Natural killer cell (primary cell): Measurements from ENCODE around the gene AMN. TPM values are rescaled to one million over a fixed set of nuclear protein-coding genes. Genes with fewer than 3 reads are reported as not detected.
"Not testable (repeated sequence)": the region's sequence is repeated elsewhere in the genome, so short reads cannot be mapped to it uniquely, and the experiment has no call there.

Experiments
- ATAC-seq, 3 donors: fragments of 150-1000 bp in 2 of 3; fragments of 200-7000 bp in 1 of 3; cut with Tn5 transposase; 1 replicate in 1 of 3; 2 replicates in 2 of 3; pipeline ENCODE4 v1.10.0; 2021; ENCODE audit warnings: mild to moderate bottlenecking in 2 of 3, moderate library complexity in 2 of 3
- DNase-seq, 2 donors: peaks; one replicate each; pipeline versions ENCODE4 v3.0.0 to v3.0.0-alpha.2; 2013 to 2021; ENCODE audit warnings: mixed read lengths in 1 of 2
- H3K27ac ChIP-seq: one replicate; pipeline ENCODE4 v1.5.1; 2013; ENCODE audit warnings: mild to moderate bottlenecking, low read length
- H3K27me3 ChIP-seq: one replicate; pipeline ENCODE4 v1.6.1; 2013; ENCODE audit warnings: low read length; ENCODE audit not compliant: control insufficient read depth, insufficient read depth
- H3K36me3 ChIP-seq: one replicate; pipeline ENCODE4 v1.6.1; 2013; ENCODE audit warnings: low read length; ENCODE audit not compliant: control insufficient read depth, insufficient read depth
- H3K4me1 ChIP-seq: one replicate; pipeline ENCODE4 v1.6.1; 2013; ENCODE audit warnings: low read length; ENCODE audit not compliant: control insufficient read depth, insufficient read depth
- H3K4me3 ChIP-seq: one replicate; pipeline ENCODE4 v1.5.1; 2013; ENCODE audit warnings: low read length
- H3K9me3 ChIP-seq: one replicate; pipeline ENCODE4 v1.6.1; 2013; ENCODE audit warnings: low read length; ENCODE audit not compliant: control insufficient read depth, insufficient read depth
- H3K27ac Mint-ChIP-seq, 2 donors: one replicate each; pipeline ENCODE4 v1.8.0; 2022; ENCODE audit warnings: mild to moderate bottlenecking in 2 of 2, mixed read lengths in 2 of 2, moderate library complexity in 1 of 2
- H3K27me3 Mint-ChIP-seq, 2 donors: one replicate each; pipeline ENCODE4 v1.8.0; 2022; ENCODE audit warnings: low read depth in 2 of 2, mixed read lengths in 2 of 2
- H3K36me3 Mint-ChIP-seq: one replicate; pipeline ENCODE4 v1.8.0; 2022; ENCODE audit warnings: mixed read lengths
- H3K4me1 Mint-ChIP-seq, 2 donors: one replicate each; pipeline ENCODE4 v1.8.0; 2022; ENCODE audit warnings: mixed read lengths in 2 of 2
- H3K4me3 Mint-ChIP-seq: one replicate; pipeline ENCODE4 v1.8.0; 2022; ENCODE audit warnings: mild to moderate bottlenecking, moderate library complexity, mixed read lengths
- H3K9me3 Mint-ChIP-seq, 2 donors: one replicate each; pipeline ENCODE4 v1.8.0; 2022; ENCODE audit warnings: mixed read lengths in 2 of 2
- WGBS: methylation state at CpG from one replicate; pipeline ENCODE4 v1.1.7; 2013; ENCODE audit warnings: missing lambda C conversion rate; ENCODE audit not compliant: insufficient coverage; 5-methylcytosine and 5-hydroxymethylcytosine counted together
- intact Hi-C: fragments of 100-400 bp; cut with micrococcal nuclease; formaldehyde crosslinking; loops from one replicate; pipeline ENCODE4 v1.14.2; 2022
- total RNA-seq, 4 donors: library from RNA; stranded (reverse); fragments of 120-200 nt in 1 of 4; gene quantifications; one replicate each; pipeline versions ENCODE4 v1.2.3 to v1.2.4, GENCODE V29; 2013 to 2022
- TF ChIP-seq, protein P1 (sequence below): fragments of 200-600 bp; IDR thresholded peaks from one replicate; pipeline ENCODE4 v1.8.0; 2022; ENCODE audit warnings: antibody characterized with exemption

The AMN gene
- total RNA-seq, 3 donors from 2014 or later (not counting 1 experiment from before 2014, with no cell fraction given), result 0.24 to 2.4 (median 2.0) TPM

DNA sequence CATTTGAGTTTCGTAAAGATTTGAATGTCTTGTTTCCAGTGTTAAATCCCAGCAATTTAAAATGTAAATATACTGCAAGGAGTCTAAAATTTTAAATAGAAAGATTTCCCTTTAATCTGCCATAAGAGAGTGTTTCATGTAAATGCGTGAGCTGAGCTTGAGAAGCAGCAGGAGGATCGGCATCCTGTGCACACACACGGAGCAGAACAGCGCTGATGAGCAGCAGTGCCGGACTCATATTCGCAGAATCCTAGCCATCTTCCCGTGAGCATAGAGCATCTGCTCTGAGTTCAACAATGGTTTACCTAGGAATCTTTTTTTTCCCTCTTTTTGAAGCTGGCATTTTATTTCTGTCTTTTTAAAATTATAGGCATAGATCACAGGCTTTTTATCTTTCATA is 29.8 kb upstream of the AMN start:
- H3K9me3 ChIP-seq, result no peaks in the 10 kb centered on the region
- Mint-ChIP-seq H3K36me3 (no peaks in the 10 kb centered on the region), H3K4me3 (no peak overlapping the region), H3K27ac (no peak overlapping the region), H3K4me1 (no peaks in the 10 kb centered on the region), H3K27me3 (no peaks in the 10 kb centered on the region), H3K9me3 (no peaks in the 10 kb centered on the region)
- H3K4me3 ChIP-seq, result no peak overlapping the region
- H3K36me3 ChIP-seq, result peaks cover 20% of the 10 kb centered on the region
- ATAC-seq, result no peak
- no peaks in the 10 kb centered on the region for H3K4me1 ChIP-seq
- H3K27ac ChIP-seq, result no peak overlapping the region
- TF ChIP-seq, protein P1, sequence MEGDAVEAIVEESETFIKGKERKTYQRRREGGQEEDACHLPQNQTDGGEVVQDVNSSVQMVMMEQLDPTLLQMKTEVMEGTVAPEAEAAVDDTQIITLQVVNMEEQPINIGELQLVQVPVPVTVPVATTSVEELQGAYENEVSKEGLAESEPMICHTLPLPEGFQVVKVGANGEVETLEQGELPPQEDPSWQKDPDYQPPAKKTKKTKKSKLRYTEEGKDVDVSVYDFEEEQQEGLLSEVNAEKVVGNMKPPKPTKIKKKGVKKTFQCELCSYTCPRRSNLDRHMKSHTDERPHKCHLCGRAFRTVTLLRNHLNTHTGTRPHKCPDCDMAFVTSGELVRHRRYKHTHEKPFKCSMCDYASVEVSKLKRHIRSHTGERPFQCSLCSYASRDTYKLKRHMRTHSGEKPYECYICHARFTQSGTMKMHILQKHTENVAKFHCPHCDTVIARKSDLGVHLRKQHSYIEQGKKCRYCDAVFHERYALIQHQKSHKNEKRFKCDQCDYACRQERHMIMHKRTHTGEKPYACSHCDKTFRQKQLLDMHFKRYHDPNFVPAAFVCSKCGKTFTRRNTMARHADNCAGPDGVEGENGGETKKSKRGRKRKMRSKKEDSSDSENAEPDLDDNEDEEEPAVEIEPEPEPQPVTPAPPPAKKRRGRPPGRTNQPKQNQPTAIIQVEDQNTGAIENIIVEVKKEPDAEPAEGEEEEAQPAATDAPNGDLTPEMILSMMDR, result no peak
- intact Hi-C loops, result no loop called here
- DNase-seq, result no peak
- H3K27me3 ChIP-seq, result no peaks in the 10 kb centered on the region
- over 99% methylated on average over 8 of the region's 8 CpGs for WGBS

DNA sequence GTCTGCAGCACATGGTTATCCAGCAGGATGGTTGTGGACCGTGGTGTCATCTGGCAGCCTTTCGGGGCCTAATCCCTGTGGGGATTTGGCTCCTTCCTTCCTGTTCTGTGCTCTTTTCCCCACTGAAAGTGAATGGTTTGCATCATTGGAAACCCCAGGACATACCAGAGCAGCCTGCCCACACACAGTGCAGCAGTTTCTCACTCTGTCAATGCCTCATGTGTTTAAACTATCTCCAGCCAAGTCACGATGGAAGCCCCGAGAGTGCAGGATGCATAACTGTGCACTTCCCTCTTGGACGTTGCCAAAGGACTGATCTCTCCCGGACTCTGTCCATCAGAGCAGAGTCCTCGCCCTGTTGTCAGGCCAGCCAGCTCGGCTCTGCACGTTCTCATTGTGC is 29.0 kb upstream of the AMN start:
- H3K27ac ChIP-seq, result no peak overlapping the region
- peaks cover 24% of the 10 kb centered on the region for H3K36me3 ChIP-seq
- Mint-ChIP-seq H3K4me3 (no peak overlapping the region), H3K27me3 (no peaks in the 10 kb centered on the region), H3K36me3 (no peaks in the 10 kb centered on the region), H3K4me1 (no peaks in the 10 kb centered on the region), H3K9me3 (no peaks in the 10 kb centered on the region), H3K27ac (no peak overlapping the region)
- H3K9me3 ChIP-seq, result no peaks in the 10 kb centered on the region
- H3K27me3 ChIP-seq, result no peaks in the 10 kb centered on the region
- DNase-seq (no peak), ATAC-seq (no peak)
- TF ChIP-seq, protein P1, result no peak
- no peaks in the 10 kb centered on the region for H3K4me1 ChIP-seq
- H3K4me3 ChIP-seq, result no peak overlapping the region
- 88% methylated on average over 9 of the region's 9 CpGs for WGBS
- intact Hi-C loops, result no loop called here

DNA sequence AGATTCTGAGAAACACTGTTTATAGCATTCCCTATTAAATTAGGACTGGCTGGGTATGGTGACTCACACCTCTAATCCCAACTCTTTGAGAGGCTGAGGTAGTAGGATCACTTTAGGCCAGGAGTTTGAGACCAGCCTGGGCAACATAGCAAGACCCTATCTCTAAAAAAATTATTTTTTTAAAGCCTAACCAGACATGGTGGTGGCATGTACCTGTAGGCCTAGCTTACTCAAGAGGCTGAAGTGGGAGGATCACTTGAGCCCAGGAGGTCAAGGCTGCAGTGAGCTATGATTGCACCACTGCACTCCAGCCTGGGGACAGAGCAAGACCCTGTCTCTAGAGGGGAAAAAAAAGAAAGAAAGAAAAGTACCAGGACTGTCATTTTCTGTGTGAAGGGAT is 25.7 kb upstream of the AMN start:
- Histone ChIP-seq H3K4me1 (peaks cover 17% of the 10 kb centered on the region), H3K36me3 (peaks cover 14% of the 10 kb centered on the region)
- H3K27ac ChIP-seq, H3K27me3 ChIP-seq, H3K4me3 Mint-ChIP-seq, DNase-seq, H3K9me3 ChIP-seq, H3K27ac Mint-ChIP-seq, H3K9me3 Mint-ChIP-seq, ATAC-seq, intact Hi-C loops, H3K4me3 ChIP-seq, H3K36me3 Mint-ChIP-seq, H3K27me3 Mint-ChIP-seq: not testable (repeated sequence)
- peaks cover 10 to 12% of the 10 kb centered on the region in 2 donors for H3K4me1 Mint-ChIP-seq

DNA sequence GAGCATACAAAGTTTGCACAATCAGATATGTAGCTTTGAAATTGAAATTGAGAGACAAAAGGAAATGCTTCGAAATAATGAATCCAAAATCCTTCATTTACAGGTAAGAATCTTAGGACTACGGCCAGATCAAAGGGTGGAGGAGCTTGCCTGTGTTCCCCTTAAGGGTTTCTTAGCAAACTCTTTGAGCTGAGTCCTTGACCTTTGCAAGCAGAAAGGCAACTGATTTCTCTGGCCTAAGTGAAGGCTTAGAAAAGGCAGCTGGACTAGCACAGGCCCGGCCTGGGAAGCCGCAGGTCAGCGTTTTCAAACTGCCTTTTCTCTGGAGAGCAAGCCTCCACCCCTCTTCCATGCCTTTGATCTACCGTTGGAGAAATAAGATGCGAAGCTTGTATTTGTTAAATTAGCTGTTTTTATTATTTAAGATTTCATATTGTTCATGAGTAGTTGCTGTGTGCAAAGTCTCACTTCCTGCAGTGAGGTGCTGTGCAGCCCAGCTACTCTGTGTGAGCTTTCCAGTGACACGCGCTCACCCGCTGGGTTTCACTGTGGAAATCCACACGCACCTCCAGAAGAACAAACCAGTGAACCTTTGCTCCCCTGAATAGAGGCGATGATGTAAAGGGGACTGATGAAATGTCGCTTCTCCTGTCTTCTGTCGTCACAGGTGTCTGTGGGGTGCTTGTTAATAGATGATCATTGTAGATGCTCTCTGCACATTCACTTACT is 25.0 kb upstream of the AMN start:
- Histone ChIP-seq H3K4me3 (no peak overlapping the region), H3K36me3 (peaks cover 14% of the 10 kb centered on the region), H3K27me3 (no peaks in the 10 kb centered on the region), H3K27ac (no peak overlapping the region), H3K4me1 (peaks cover 25% of the 10 kb centered on the region), H3K9me3 (no peaks in the 10 kb centered on the region)
- no peak overlapping the region for H3K4me3 Mint-ChIP-seq
- no peaks in the 10 kb centered on the region for H3K36me3 Mint-ChIP-seq
- H3K4me1 Mint-ChIP-seq, result peaks cover 15 to 16% of the 10 kb centered on the region in 2 donors
- WGBS, result 96% methylated on average over 14 of the region's 14 CpGs
- ATAC-seq, result no peak
- no peak overlapping the region for H3K27ac Mint-ChIP-seq
- H3K27me3 Mint-ChIP-seq, result no peaks in the 10 kb centered on the region
- TF ChIP-seq, protein P1, result no peak
- H3K9me3 Mint-ChIP-seq, result no peaks in the 10 kb centered on the region
- intact Hi-C loops, result no loop called here
- no peak for DNase-seq
